Hepatocyte (in vitro differentiated cells): ENCODE measurements around the gene DLG3. TPM values are rescaled to one million over a fixed set of nuclear protein-coding genes. Genes with fewer than 3 reads are reported as not detected.
A peak's percentile ranks its signal among the peaks of the same experiment; 100 is the strongest.

Source experiments
- DNase-seq: peaks from one replicate; pipeline ENCODE4 v3.0.0-alpha.2; 2016; ENCODE audit warnings: low spot score
- H2AFZ ChIP-seq: fragments of 200-600 bp; sonication (generic); 2 replicates; pipeline ENCODE4 v1.6.0; 2016; ENCODE audit warnings: antibody characterized with exemption, mild to moderate bottlenecking
- H3K27ac ChIP-seq: fragments of 200-600 bp; sonication (generic); 2 replicates; pipeline ENCODE4 v1.5.1; 2016; ENCODE audit warnings: mild to moderate bottlenecking
- H3K27me3 ChIP-seq: fragments of 200-600 bp; sonication (generic); 2 replicates; pipeline ENCODE4 v1.6.1; 2016
- H3K36me3 ChIP-seq: fragments of 200-600 bp; sonication (generic); replicated peaks from 2 replicates; pipeline ENCODE4 v1.5.1; 2016; ENCODE audit warnings: low read depth; ENCODE audit not compliant: insufficient read depth
- H3K4me1 ChIP-seq: fragments of 200-600 bp; sonication (generic); 2 replicates; pipeline ENCODE4 v1.5.1; 2016; ENCODE audit warnings: mild to moderate bottlenecking, moderate library complexity; ENCODE audit not compliant: insufficient read depth
- H3K4me2 ChIP-seq: fragments of 200-600 bp; sonication (generic); 2 replicates; pipeline ENCODE4 v1.6.0; 2016
- H3K4me3 ChIP-seq: fragments of 200-600 bp; sonication (generic); 2 replicates; pipeline ENCODE4 v1.5.1; 2016; ENCODE audit warnings: mild to moderate bottlenecking
- H3K79me2 ChIP-seq: fragments of 200-600 bp; sonication (generic); 2 replicates; pipeline ENCODE4 v1.6.0; 2017; ENCODE audit warnings: mild to moderate bottlenecking
- H3K9me2 ChIP-seq: fragments of 200-600 bp; sonication (generic); replicated peaks from 2 replicates; pipeline ENCODE4 v1.6.0; 2017; ENCODE audit warnings: mild to moderate bottlenecking; ENCODE audit not compliant: insufficient read depth
- H3K9me3 ChIP-seq: fragments of 200-600 bp; sonication (generic); 2 replicates; pipeline ENCODE4 v1.5.1; 2016; ENCODE audit warnings: low read depth, mild to moderate bottlenecking
- H4K20me1 ChIP-seq: fragments of 200-600 bp; sonication (generic); 2 replicates; pipeline ENCODE4 v1.6.0; 2016; ENCODE audit warnings: mild to moderate bottlenecking; ENCODE audit not compliant: insufficient read depth, poor library complexity, severe bottlenecking
- CTCF ChIP-seq: fragments of 200-600 bp; sonication (generic); IDR thresholded peaks from 2 replicates; pipeline ENCODE4 v1.5.1; 2016; ENCODE audit warnings: antibody characterized with exemption, mild to moderate bottlenecking; ENCODE audit not compliant: poor library complexity
- EZH2 ChIP-seq: fragments of 200-600 bp; sonication (generic); IDR thresholded peaks from 2 replicates; pipeline ENCODE4 v1.6.1; 2016; ENCODE audit warnings: antibody characterized with exemption, mild to moderate bottlenecking, borderline replicate concordance
- EZH2phosphoT487 ChIP-seq: fragments of 200-600 bp; sonication (generic); IDR thresholded peaks from one replicate; pipeline ENCODE4 v1.6.1; 2018; ENCODE audit warnings: antibody characterized with exemption, mild to moderate bottlenecking, low read depth, moderate library complexity; ENCODE audit not compliant: unreplicated experiment, severe bottlenecking
- WGBS: methylation state at CpG from one replicate; pipeline ENCODE4 v1.1.6; 2016; ENCODE audit warnings: low lambda C conversion rate; ENCODE audit errors: missing lambda C conversion rate; 5-methylcytosine and 5-hydroxymethylcytosine counted together
- polyA plus RNA-seq: library from polyadenylated mRNA; unstranded; fragments of >200 nt; fragmentation: Nextera tagmentation; extraction: Ambion mirVana; gene quantifications from 2 replicates; pipeline ENCODE4 v1.2.1, GENCODE V29; 2016
- total RNA-seq: library from RNA; depleted of rRNA; stranded (reverse); fragments of >200 nt; gene quantifications from 2 replicates; pipeline ENCODE4 v1.2.3, GENCODE V29; 2014

The DLG3 gene
- total and polyA plus RNA-seq, 2 experiments from 2014 or later: 9.6 to 17.7 TPM

- peak overlapping the region; percentile 72 for H3K4me3 ChIP-seq
- H3K27ac ChIP-seq: peak overlapping the region; percentile 93
- peak; percentile 89 for DNase-seq
- no peaks in the 10 kb centered on the region for H4K20me1 ChIP-seq
- TF ChIP-seq EZH2 (no peak), EZH2phosphoT487 (no peak), CTCF (no peak)
- no peaks in the 10 kb centered on the region for H3K36me3 ChIP-seq
- H3K4me1 ChIP-seq: no peaks in the 10 kb centered on the region
- WGBS: 47% methylated on average over 18 of the region's 45 CpGs
- peak overlapping the region; percentile 81 for H3K4me2 ChIP-seq
- no peaks in the 10 kb centered on the region for H3K9me3 ChIP-seq
- no peaks in the 10 kb centered on the region for H3K27me3 ChIP-seq
- H3K79me2 ChIP-seq: no peaks in the 10 kb centered on the region
- H3K9me2 ChIP-seq: peaks cover 4% of the 10 kb centered on the region
- H2AFZ ChIP-seq: peak overlapping the region; percentile 97
Observed at GRCh38 chrX:70434352-70434866, 10.2 kb upstream of the DLG3 start.

DNA sequence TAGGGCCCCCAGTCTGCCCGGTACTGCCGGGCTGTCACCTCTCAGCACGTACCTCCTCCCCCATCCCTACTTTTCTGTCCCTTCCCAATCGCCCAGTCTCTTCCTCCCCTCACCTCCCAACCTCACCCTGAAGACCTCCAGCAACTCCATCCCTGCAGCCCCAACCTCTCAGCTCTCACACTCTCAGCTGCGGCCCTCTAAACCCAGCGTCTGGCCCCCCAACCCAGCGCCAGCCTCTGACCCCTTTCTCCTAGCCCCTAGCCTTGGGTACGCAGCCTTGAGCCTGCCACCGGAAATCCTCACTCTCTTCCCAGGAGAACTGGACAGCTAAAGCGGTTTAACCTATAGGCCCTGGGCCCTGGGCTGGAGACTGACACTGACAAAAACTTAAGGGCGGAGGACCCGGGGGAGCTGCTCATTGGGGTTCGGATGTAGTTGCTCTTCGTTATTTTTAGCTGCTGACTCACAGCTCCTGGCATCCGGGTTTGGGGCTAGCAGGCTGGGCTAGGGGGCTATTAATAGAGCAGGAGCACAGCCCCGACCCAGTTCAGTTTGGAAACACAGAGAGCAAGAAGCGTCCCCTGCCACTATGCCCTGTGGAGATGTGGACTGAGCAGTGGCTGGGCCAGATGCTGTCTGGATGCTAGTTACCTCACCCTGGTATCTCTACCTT, 9.6 kb upstream of the DLG3 start:
- Histone ChIP-seq H3K9me3 (no peaks in the 10 kb centered on the region), H3K9me2 (peaks cover 4% of the 10 kb centered on the region), H3K79me2 (no peaks in the 10 kb centered on the region), H3K4me1 (no peaks in the 10 kb centered on the region), H3K36me3 (no peaks in the 10 kb centered on the region), H3K27me3 (no peaks in the 10 kb centered on the region), H3K4me2 (peak overlapping the region; percentile 81), H3K4me3 (peak overlapping the region; percentile 39), H3K27ac (no peak overlapping the region), H2AFZ (peak overlapping the region; percentile 97), H4K20me1 (no peaks in the 10 kb centered on the region)
- TF ChIP-seq EZH2 (no peak), CTCF (no peak), EZH2phosphoT487 (no peak)
- no peak for DNase-seq
- WGBS: 52% methylated on average over 17 of the region's 17 CpGs

DNA sequence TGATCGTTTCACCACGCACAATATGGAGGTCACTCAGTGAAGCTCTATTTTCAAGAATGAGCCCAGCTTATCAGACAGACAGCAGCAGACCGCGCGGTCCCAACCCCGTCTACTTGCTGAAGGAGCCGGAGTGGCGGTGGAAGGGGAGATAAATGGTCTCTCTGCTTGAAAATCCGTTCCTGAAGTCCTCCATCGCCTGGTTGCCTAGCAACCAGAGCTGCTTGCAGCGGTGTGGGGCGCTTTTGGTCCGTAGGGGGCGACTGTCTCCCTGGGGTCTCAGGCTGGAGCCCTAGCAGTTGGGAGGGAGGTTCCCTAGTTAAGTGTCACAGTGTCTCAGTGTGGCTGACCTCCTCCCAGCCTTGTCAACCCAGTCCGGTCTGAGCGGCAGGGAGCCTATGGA, 8.3 kb upstream of the DLG3 start:
- 40% methylated on average over 16 of the region's 16 CpGs for WGBS
- Histone ChIP-seq H2AFZ (no peak overlapping the region), H4K20me1 (no peaks in the 10 kb centered on the region), H3K36me3 (no peaks in the 10 kb centered on the region), H3K4me3 (no peak overlapping the region), H3K27me3 (no peaks in the 10 kb centered on the region), H3K4me2 (no peak overlapping the region), H3K27ac (no peak overlapping the region), H3K79me2 (no peaks in the 10 kb centered on the region), H3K9me2 (peaks cover 4% of the 10 kb centered on the region), H3K9me3 (no peaks in the 10 kb centered on the region), H3K4me1 (no peaks in the 10 kb centered on the region)
- no peak for DNase-seq
- no peak for TF ChIP-seq EZH2
- no peak for TF ChIP-seq EZH2phosphoT487
- no peak for TF ChIP-seq CTCF
